GM18870 (cell line): ENCODE data around the gene TBCD.

Experiments
- ATAC-seq: cut with Tn5 transposase; IDR thresholded peaks from one replicate; pipeline ENCODE4 v1.9.1; 2021; ENCODE audit warnings: moderate library complexity; ENCODE audit not compliant: unreplicated experiment

TBCD gene

GRCh38 chr17:82897514-82898249 is 145.8 kb downstream of the TBCD start:
- no peak for ATAC-seq

- ATAC-seq, result no peak
These were observed 147.2 kb downstream of the TBCD start for GRCh38 chr17:82898976-82899514.

- no peak for ATAC-seq
These were observed 148.1 kb downstream of the TBCD start for GRCh38 chr17:82899941-82900340.

- ATAC-seq, result no peak
These were observed 148.9 kb downstream of the TBCD start for GRCh38 chr17:82900741-82901140.

GRCh38 chr17:82901356-82901755 is 149.5 kb downstream of the TBCD start:
- ATAC-seq, result no peak

- ATAC-seq, result no peak
These were observed 150.0 kb downstream of the TBCD start for GRCh38 chr17:82901856-82902255.

- no peak for ATAC-seq
These were observed 151.4 kb downstream of the TBCD start for GRCh38 chr17:82902972-82903874.

GRCh38 chr17:82905130-82905529 is 153.3 kb downstream of the TBCD start:
- no peak for ATAC-seq

GRCh38 chr17:82907797-82908542 is 156.1 kb downstream of the TBCD start:
- ATAC-seq, result no peak

GRCh38 chr17:82908543-82909160 is 156.8 kb downstream of the TBCD start:
- ATAC-seq, result no peak

GRCh38 chr17:82909322-82909904 is 157.5 kb downstream of the TBCD start:
- ATAC-seq, result no peak

- ATAC-seq, result no peak
These were observed 158.2 kb downstream of the TBCD start for GRCh38 chr17:82910041-82910481.

GRCh38 chr17:82910770-82911169 is 158.9 kb downstream of the TBCD start:
- no peak for ATAC-seq

- ATAC-seq, result no peak
These were observed 160.0 kb downstream of the TBCD start for GRCh38 chr17:82911822-82912221.

- no peak for ATAC-seq
These were observed 160.7 kb downstream of the TBCD start for GRCh38 chr17:82912484-82913089.

GRCh38 chr17:82913304-82914043 is 161.6 kb downstream of the TBCD start:
- no peak for ATAC-seq

- ATAC-seq, result no peak
These were observed 162.5 kb downstream of the TBCD start for GRCh38 chr17:82914375-82914774.

- no peak for ATAC-seq
These were observed 163.3 kb downstream of the TBCD start for GRCh38 chr17:82915010-82915756.

- no peak for ATAC-seq
These were observed 163.8 kb downstream of the TBCD start for GRCh38 chr17:82915757-82916027.
